Lower leg skin (tissue), 3 donors: Measurements from ENCODE around the gene TMEM87A.

Experiments
- CTCF ChIP-seq, 3 donors: fragments of 450-650 bp; IDR thresholded peaks; one replicate each; pipeline ENCODE4 v1.5.1; 2016; ENCODE audit warnings: antibody characterized with exemption in 3 of 3, mild to moderate bottlenecking in 3 of 3, moderate library complexity in 2 of 3
- POLR2A ChIP-seq, 2 donors: fragments of 450-650 bp; IDR thresholded peaks; one replicate each; pipeline ENCODE4 v1.6.1; 2016 to 2017; ENCODE audit warnings: antibody characterized with exemption in 2 of 2, mild to moderate bottlenecking in 1 of 2, moderate library complexity in 1 of 2

DNA sequence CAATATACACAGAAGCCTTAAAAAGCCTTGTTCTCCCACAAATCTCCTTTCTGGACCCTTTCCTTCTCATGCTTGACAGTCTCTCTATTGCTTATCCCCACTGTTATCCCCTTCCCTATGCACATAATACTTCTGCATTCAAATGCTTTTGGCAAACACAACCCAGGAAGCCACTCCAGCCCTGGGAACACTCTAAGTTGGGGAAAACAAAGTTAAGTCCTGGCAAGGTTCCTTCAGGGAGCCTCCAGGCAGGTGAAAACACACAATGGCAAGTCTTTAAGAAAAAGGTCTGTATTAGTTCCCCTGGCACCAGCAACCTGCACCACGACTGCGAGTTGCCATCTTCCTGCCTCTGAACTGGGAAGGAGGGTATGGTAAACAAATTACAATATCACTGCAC, 19.9 kb downstream of the TMEM87A start:
- TF ChIP-seq CTCF (IDR thresholded peaks at IDR 0.05) (no peak), POLR2A (IDR thresholded peaks at IDR 0.05) (no peak)
